Raji (cell line): ENCODE data around the gene RIMS1.

Experiments used
- POLR2A ChIP-seq: IDR thresholded peaks from 2 replicates; pipeline ENCODE4 v1.6.1; 2011; ENCODE audit warnings: low read depth, low read length, control low read depth; ENCODE audit not compliant: insufficient read depth

The RIMS1 gene

GRCh38 chr6:71886184-71887005, at the start of gene RIMS1:
RIMS1 (plus strand) TSS chr6:71886550; CDS start chr6:71887024, 474 bp downstream.
- TF ChIP-seq POLR2A, result no peak

GRCh38 chr6:71851214-71851613, 35.1 kb upstream of the RIMS1 start:
- TF ChIP-seq POLR2A, result no peak

- no peak for TF ChIP-seq POLR2A
Observed at GRCh38 chr6:71852948-71853347, 33.4 kb upstream of the RIMS1 start.

- no peak for TF ChIP-seq POLR2A
Observed at GRCh38 chr6:71855406-71855805, 30.9 kb upstream of the RIMS1 start.

- no peak for TF ChIP-seq POLR2A
Observed at GRCh38 chr6:71879016-71879415, 7.3 kb upstream of the RIMS1 start.

- no peak for TF ChIP-seq POLR2A
Observed at GRCh38 chr6:71887006-71887743, 825 bp downstream of the RIMS1 start.

GRCh38 chr6:71887744-71888230, 1.4 kb downstream of the RIMS1 start:
- TF ChIP-seq POLR2A, result no peak

- no peak for TF ChIP-seq POLR2A
Observed at GRCh38 chr6:71888756-71889340, 2.5 kb downstream of the RIMS1 start.

GRCh38 chr6:71889366-71889765, 3.0 kb downstream of the RIMS1 start:
- no peak for TF ChIP-seq POLR2A

GRCh38 chr6:71892641-71893040, 6.3 kb downstream of the RIMS1 start:
- no peak for TF ChIP-seq POLR2A

- TF ChIP-seq POLR2A, result no peak
Observed at GRCh38 chr6:71900642-71901041, 14.3 kb downstream of the RIMS1 start.

GRCh38 chr6:71902261-71902660, 15.9 kb downstream of the RIMS1 start:
- TF ChIP-seq POLR2A, result no peak

- TF ChIP-seq POLR2A, result no peak
Observed at GRCh38 chr6:71906813-71907212, 20.5 kb downstream of the RIMS1 start.

GRCh38 chr6:71908162-71908765, 21.9 kb downstream of the RIMS1 start:
- TF ChIP-seq POLR2A, result no peak
